DOHH2 (cell line): ENCODE results near the gene LRTM2.

Experiments
- H3F3A ChIP-seq: fragments of 200-600 bp; sonication (generic), shearing (Covaris generic); 2 replicates; pipeline ENCODE4 v1.6.0; 2016; ENCODE audit warnings: antibody characterized with exemption, mild to moderate bottlenecking; ENCODE audit not compliant: control insufficient read depth, insufficient read depth
- H3K27ac ChIP-seq: fragments of 200-600 bp; sonication (generic); 2 replicates; pipeline ENCODE4 v1.5.1; 2014; ENCODE audit warnings: low read depth, mild to moderate bottlenecking, low read length, moderate library complexity
- H3K27me3 ChIP-seq: fragments of 200-600 bp; sonication (generic); 2 replicates; pipeline ENCODE4 v1.6.1; 2014; ENCODE audit warnings: mild to moderate bottlenecking, low read length, mixed read lengths; ENCODE audit not compliant: control insufficient read depth
- H3K36me3 ChIP-seq: fragments of 200-600 bp; sonication (generic); 2 replicates; pipeline ENCODE4 v1.6.1; 2014; ENCODE audit warnings: mild to moderate bottlenecking, low read length, moderate library complexity, mixed read lengths; ENCODE audit not compliant: control insufficient read depth
- H3K4me1 ChIP-seq: fragments of 200-600 bp; sonication (generic); 2 replicates; pipeline ENCODE4 v1.6.1; 2014; ENCODE audit warnings: mild to moderate bottlenecking, low read length, mixed read lengths; ENCODE audit not compliant: control insufficient read depth
- H3K4me2 ChIP-seq: fragments of 200-600 bp; sonication (generic); 2 replicates; pipeline ENCODE4 v1.6.0; 2014; ENCODE audit warnings: mild to moderate bottlenecking, low read length, moderate library complexity
- H3K4me3 ChIP-seq: fragments of 200-600 bp; sonication (generic); 2 replicates; pipeline ENCODE4 v1.5.1; 2014; ENCODE audit warnings: mild to moderate bottlenecking, low read length, mixed read lengths
- H3K79me2 ChIP-seq: fragments of 200-600 bp; sonication (generic); 2 replicates; pipeline ENCODE4 v1.6.1; 2014; ENCODE audit warnings: mild to moderate bottlenecking, low read length, mixed read lengths; ENCODE audit not compliant: control insufficient read depth
- H3K9me2 ChIP-seq: fragments of 200-600 bp; sonication (generic); replicated peaks from 2 replicates; pipeline ENCODE4 v1.6.1; 2014; ENCODE audit warnings: mild to moderate bottlenecking, low read length, mixed read lengths; ENCODE audit not compliant: control insufficient read depth
- H3K9me3 ChIP-seq: fragments of 200-600 bp; sonication (generic); 2 replicates; pipeline ENCODE4 v1.6.1; 2014; ENCODE audit warnings: antibody characterized with exemption, low read length, mixed read lengths; ENCODE audit not compliant: control insufficient read depth, insufficient read depth
- H4K20me1 ChIP-seq: fragments of 200-600 bp; sonication (generic); 2 replicates; pipeline ENCODE4 v1.6.0; 2014; ENCODE audit warnings: low read depth, mild to moderate bottlenecking, antibody characterized with exemption, low read length, moderate library complexity; ENCODE audit not compliant: control insufficient read depth, insufficient read depth
- CTCF ChIP-seq: fragments of 200-600 bp; sonication (generic); IDR thresholded peaks from one replicate; pipeline ENCODE4 v1.5.1; 2014; ENCODE audit warnings: antibody characterized with exemption, mild to moderate bottlenecking, low read depth, low read length; ENCODE audit not compliant: poor library complexity, severe bottlenecking
- EZH2phosphoT487 ChIP-seq: fragments of 200-600 bp; sonication (generic); IDR thresholded peaks from 2 replicates; pipeline ENCODE4 v1.6.1; 2017; ENCODE audit warnings: borderline replicate concordance, mild to moderate bottlenecking, antibody characterized with exemption, low read length, moderate library complexity, mixed read lengths

LRTM2 gene

GRCh38 chr12:1811281-1811947 lies 9.0 kb upstream of the LRTM2 start:
- TF ChIP-seq EZH2phosphoT487 (no peak), CTCF (no peak)
- Histone ChIP-seq H4K20me1 (no peaks in the 10 kb centered on the region), H3K9me3 (no peaks in the 10 kb centered on the region), H3K27me3 (peaks cover 23% of the 10 kb centered on the region), H3F3A (no peaks in the 10 kb centered on the region), H3K4me2 (no peak overlapping the region), H3K4me1 (peaks cover 16% of the 10 kb centered on the region), H3K4me3 (no peak overlapping the region), H3K9me2 (no peaks in the 10 kb centered on the region), H3K36me3 (no peaks in the 10 kb centered on the region), H3K79me2 (no peaks in the 10 kb centered on the region), H3K27ac (no peak overlapping the region)

GRCh38 chr12:1811948-1812291 lies 8.4 kb upstream of the LRTM2 start:
- no peaks in the 10 kb centered on the region for H3F3A ChIP-seq
- no peak overlapping the region for H3K4me3 ChIP-seq
- no peak overlapping the region for H3K27ac ChIP-seq
- H3K9me2 ChIP-seq, result no peaks in the 10 kb centered on the region
- no peaks in the 10 kb centered on the region for H3K9me3 ChIP-seq
- no peak for TF ChIP-seq CTCF
- no peak for TF ChIP-seq EZH2phosphoT487
- H3K27me3 ChIP-seq, result peaks cover 23% of the 10 kb centered on the region
- no peak overlapping the region for H3K4me2 ChIP-seq
- no peaks in the 10 kb centered on the region for H3K79me2 ChIP-seq
- H3K4me1 ChIP-seq, result peaks cover 16% of the 10 kb centered on the region
- no peaks in the 10 kb centered on the region for H4K20me1 ChIP-seq
- no peaks in the 10 kb centered on the region for H3K36me3 ChIP-seq

GRCh38 chr12:1812650-1813302 lies 7.6 kb upstream of the LRTM2 start:
- no peaks in the 10 kb centered on the region for H3K36me3 ChIP-seq
- H3K9me2 ChIP-seq, result no peaks in the 10 kb centered on the region
- H3K4me1 ChIP-seq, result peaks cover 16% of the 10 kb centered on the region
- H3F3A ChIP-seq, result no peaks in the 10 kb centered on the region
- H3K4me3 ChIP-seq, result peak overlapping the region; percentile 16; the same call in 1 of the 2 replicates
- H3K27ac ChIP-seq, result no peak overlapping the region
- H3K9me3 ChIP-seq, result no peaks in the 10 kb centered on the region
- H3K27me3 ChIP-seq, result peaks cover 23% of the 10 kb centered on the region
- no peaks in the 10 kb centered on the region for H3K79me2 ChIP-seq
- TF ChIP-seq EZH2phosphoT487 (no peak), CTCF (no peak)
- no peaks in the 10 kb centered on the region for H4K20me1 ChIP-seq
- peak overlapping the region; percentile 43 for H3K4me2 ChIP-seq
